HG02885 (cell line): ENCODE results near the gene PRKG1.

Experiments used
- ATAC-seq: cut with Tn5 transposase; IDR thresholded peaks from one replicate; pipeline ENCODE4 v1.9.1; 2021; ENCODE audit warnings: mild to moderate bottlenecking; ENCODE audit not compliant: unreplicated experiment, poor library complexity

The PRKG1 gene

GRCh38 chr10:51074238-51075028 is at the start of gene PRKG1:
TSS of gene PRKG1 (plus strand) at chr10:51074487.
- ATAC-seq, result no peak

GRCh38 chr10:51028420-51028819 is 45.9 kb upstream of the PRKG1 start:
- ATAC-seq, result no peak

GRCh38 chr10:51029172-51029641 is 45.1 kb upstream of the PRKG1 start:
- no peak for ATAC-seq

GRCh38 chr10:51030480-51030879 is 43.8 kb upstream of the PRKG1 start:
- no peak for ATAC-seq

DNA sequence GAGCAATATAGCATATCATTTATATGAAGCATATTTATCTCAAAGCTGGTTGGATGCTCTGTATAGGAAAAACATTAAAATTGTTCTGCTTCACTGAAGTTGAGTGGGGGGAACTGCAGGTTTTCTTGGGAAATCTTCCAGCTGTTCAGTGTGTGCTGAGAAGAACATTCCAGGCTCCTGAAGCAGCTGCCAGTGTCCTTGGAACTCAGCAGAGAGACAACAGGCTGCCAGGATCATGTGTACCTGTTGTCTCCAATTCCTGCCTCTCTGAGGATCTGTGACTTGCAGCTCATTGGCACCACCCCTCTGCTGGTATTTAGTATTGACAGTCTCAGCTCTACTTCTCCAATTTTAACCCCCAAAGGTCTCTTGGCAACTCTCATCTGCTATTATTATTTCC is 42.3 kb upstream of the PRKG1 start:
- ATAC-seq, result no peak

- ATAC-seq, result no peak
Measured at GRCh38 chr10:51034769-51035168, 39.5 kb upstream of the PRKG1 start.

- no peak for ATAC-seq
Measured at GRCh38 chr10:51035344-51035743, 38.9 kb upstream of the PRKG1 start.

GRCh38 chr10:51045871-51046270 is 28.4 kb upstream of the PRKG1 start:
- ATAC-seq, result no peak

DNA sequence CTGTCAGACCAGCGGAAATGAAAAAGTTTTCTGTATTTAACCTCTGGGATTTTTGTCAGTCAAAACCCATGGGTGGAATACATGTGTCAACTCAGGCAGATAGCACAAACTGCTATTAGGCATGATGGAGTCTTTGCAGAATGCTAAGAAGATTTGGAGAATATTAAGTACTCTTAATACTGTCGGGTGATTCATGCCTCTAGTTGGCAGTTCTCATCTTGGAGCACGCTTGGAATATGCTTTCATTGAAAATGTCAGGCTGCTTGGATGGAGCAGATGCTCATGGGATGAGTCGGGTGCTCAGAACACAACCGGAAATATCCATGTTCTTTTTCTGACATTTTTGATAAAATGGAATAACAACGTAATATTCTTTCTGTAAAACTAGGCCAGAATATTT is 27.6 kb upstream of the PRKG1 start:
- no peak for ATAC-seq

GRCh38 chr10:51047857-51048256 is 26.4 kb upstream of the PRKG1 start:
- ATAC-seq, result no peak

- ATAC-seq, result no peak
Measured at GRCh38 chr10:51048792-51049191, 25.5 kb upstream of the PRKG1 start.

DNA sequence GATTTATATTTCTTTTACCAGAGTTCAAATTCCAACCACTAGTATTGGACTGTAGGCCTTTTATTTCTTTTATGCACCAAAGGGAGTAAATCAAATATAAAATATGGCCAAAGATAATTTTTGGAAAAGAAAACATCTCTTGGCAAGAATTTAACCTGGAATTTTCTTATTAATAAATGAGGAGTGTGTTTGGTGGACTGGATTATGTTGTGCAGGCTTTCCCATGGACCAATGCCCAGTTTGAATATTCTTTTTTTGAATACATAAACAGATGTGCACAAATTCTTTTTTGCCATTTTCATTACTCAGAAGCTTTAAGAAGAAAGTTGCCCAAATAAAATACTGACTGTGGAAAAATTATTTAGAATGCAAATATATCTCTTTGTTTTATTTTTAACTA is 22.1 kb upstream of the PRKG1 start:
- ATAC-seq, result no peak

DNA sequence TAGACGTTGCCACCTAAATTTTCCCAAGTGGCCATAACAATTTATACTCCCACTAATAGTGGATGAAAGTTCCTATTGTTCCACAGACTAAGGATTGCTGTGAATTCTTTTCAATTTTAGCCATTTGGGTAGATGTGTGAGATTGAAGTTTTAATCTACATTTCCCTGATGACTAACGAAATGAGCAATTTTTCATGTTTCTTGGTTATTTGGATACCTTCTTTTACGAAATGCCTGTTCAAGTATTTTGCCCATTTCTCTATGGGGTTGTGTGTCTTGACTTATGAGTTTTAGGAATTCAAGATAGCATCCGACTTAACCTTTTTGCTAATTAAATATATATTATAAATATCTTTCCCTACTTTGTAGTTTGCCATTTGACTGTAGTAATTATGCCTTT is 16.4 kb upstream of the PRKG1 start:
- ATAC-seq, result no peak

GRCh38 chr10:51063166-51063565 is 11.1 kb upstream of the PRKG1 start:
- ATAC-seq, result no peak

GRCh38 chr10:51063659-51064535 is 10.4 kb upstream of the PRKG1 start:
- no peak for ATAC-seq

DNA sequence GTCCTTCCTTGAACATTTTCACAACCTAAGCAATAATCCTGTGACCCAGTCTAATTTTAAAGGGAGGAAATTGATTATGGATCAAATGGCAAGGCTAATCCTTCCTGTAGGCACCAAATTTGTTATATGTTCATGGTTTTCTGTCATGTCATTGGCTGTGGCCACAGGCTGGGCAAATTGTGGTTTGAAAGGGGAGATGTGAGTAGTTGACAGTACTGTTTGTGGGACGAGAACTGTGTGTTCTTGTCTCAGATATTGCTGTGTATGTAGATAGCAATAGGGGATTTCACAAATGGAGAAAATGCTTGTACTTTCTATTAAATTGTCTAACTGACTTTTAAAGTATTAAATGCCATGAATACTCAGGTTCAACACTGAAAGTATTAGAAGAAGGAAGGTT is 8.1 kb upstream of the PRKG1 start:
- ATAC-seq, result no peak

GRCh38 chr10:51072210-51072609 is 2.1 kb upstream of the PRKG1 start:
- no peak for ATAC-seq

- ATAC-seq, result no peak
Measured at GRCh38 chr10:51072921-51073434, 1.3 kb upstream of the PRKG1 start.

GRCh38 chr10:51073453-51074237 is 642 bp upstream of the PRKG1 start:
- no peak for ATAC-seq
